Lower leg skin (tissue), 3 donors: ENCODE data around the gene OSBPL2.

Experiments
- POLR2A ChIP-seq, 2 donors: fragments of 450-650 bp; IDR thresholded peaks; one replicate each; pipeline ENCODE4 v1.6.1; 2016 to 2017; ENCODE audit warnings: antibody characterized with exemption in 2 of 2, mild to moderate bottlenecking in 1 of 2, moderate library complexity in 1 of 2
- TF ChIP-seq, protein P1 (sequence below), 3 donors: fragments of 450-650 bp; IDR thresholded peaks; one replicate each; pipeline ENCODE4 v1.5.1; 2016; ENCODE audit warnings: antibody characterized with exemption in 3 of 3, mild to moderate bottlenecking in 3 of 3, moderate library complexity in 2 of 3

- TF ChIP-seq, protein P1, sequence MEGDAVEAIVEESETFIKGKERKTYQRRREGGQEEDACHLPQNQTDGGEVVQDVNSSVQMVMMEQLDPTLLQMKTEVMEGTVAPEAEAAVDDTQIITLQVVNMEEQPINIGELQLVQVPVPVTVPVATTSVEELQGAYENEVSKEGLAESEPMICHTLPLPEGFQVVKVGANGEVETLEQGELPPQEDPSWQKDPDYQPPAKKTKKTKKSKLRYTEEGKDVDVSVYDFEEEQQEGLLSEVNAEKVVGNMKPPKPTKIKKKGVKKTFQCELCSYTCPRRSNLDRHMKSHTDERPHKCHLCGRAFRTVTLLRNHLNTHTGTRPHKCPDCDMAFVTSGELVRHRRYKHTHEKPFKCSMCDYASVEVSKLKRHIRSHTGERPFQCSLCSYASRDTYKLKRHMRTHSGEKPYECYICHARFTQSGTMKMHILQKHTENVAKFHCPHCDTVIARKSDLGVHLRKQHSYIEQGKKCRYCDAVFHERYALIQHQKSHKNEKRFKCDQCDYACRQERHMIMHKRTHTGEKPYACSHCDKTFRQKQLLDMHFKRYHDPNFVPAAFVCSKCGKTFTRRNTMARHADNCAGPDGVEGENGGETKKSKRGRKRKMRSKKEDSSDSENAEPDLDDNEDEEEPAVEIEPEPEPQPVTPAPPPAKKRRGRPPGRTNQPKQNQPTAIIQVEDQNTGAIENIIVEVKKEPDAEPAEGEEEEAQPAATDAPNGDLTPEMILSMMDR (IDR thresholded peaks at IDR 0.05), result no peak
- no peak for TF ChIP-seq POLR2A (IDR thresholded peaks at IDR 0.05)
These were observed 38.1 kb downstream of the OSBPL2 start for GRCh38 chr20:62276439-62276838.
